Natural killer cell (primary cell): Measurements from ENCODE around the gene RNF25. TPM values are rescaled to one million over a fixed set of nuclear protein-coding genes. Genes with fewer than 3 reads are reported as not detected.

ENCODE experiments used
- ATAC-seq, 3 donors: fragments of 150-1000 bp in 2 of 3; fragments of 200-7000 bp in 1 of 3; cut with Tn5 transposase; 1 replicate in 1 of 3; 2 replicates in 2 of 3; pipeline ENCODE4 v1.10.0; 2021; ENCODE audit warnings: mild to moderate bottlenecking in 2 of 3, moderate library complexity in 2 of 3
- DNase-seq, 2 donors: peaks; one replicate each; pipeline versions ENCODE4 v3.0.0 to v3.0.0-alpha.2; 2013 to 2021; ENCODE audit warnings: mixed read lengths in 1 of 2
- H3K27ac ChIP-seq: one replicate; pipeline ENCODE4 v1.5.1; 2013; ENCODE audit warnings: mild to moderate bottlenecking, low read length
- H3K27me3 ChIP-seq: one replicate; pipeline ENCODE4 v1.6.1; 2013; ENCODE audit warnings: low read length; ENCODE audit not compliant: control insufficient read depth, insufficient read depth
- H3K36me3 ChIP-seq: one replicate; pipeline ENCODE4 v1.6.1; 2013; ENCODE audit warnings: low read length; ENCODE audit not compliant: control insufficient read depth, insufficient read depth
- H3K4me1 ChIP-seq: one replicate; pipeline ENCODE4 v1.6.1; 2013; ENCODE audit warnings: low read length; ENCODE audit not compliant: control insufficient read depth, insufficient read depth
- H3K4me3 ChIP-seq: one replicate; pipeline ENCODE4 v1.5.1; 2013; ENCODE audit warnings: low read length
- H3K9me3 ChIP-seq: one replicate; pipeline ENCODE4 v1.6.1; 2013; ENCODE audit warnings: low read length; ENCODE audit not compliant: control insufficient read depth, insufficient read depth
- H3K27ac Mint-ChIP-seq, 2 donors: one replicate each; pipeline ENCODE4 v1.8.0; 2022; ENCODE audit warnings: mild to moderate bottlenecking in 2 of 2, mixed read lengths in 2 of 2, moderate library complexity in 1 of 2
- H3K27me3 Mint-ChIP-seq, 2 donors: one replicate each; pipeline ENCODE4 v1.8.0; 2022; ENCODE audit warnings: low read depth in 2 of 2, mixed read lengths in 2 of 2
- H3K36me3 Mint-ChIP-seq: one replicate; pipeline ENCODE4 v1.8.0; 2022; ENCODE audit warnings: mixed read lengths
- H3K4me1 Mint-ChIP-seq, 2 donors: one replicate each; pipeline ENCODE4 v1.8.0; 2022; ENCODE audit warnings: mixed read lengths in 2 of 2
- H3K4me3 Mint-ChIP-seq: one replicate; pipeline ENCODE4 v1.8.0; 2022; ENCODE audit warnings: mild to moderate bottlenecking, moderate library complexity, mixed read lengths
- H3K9me3 Mint-ChIP-seq, 2 donors: one replicate each; pipeline ENCODE4 v1.8.0; 2022; ENCODE audit warnings: mixed read lengths in 2 of 2
- CTCF ChIP-seq: fragments of 200-600 bp; IDR thresholded peaks from one replicate; pipeline ENCODE4 v1.8.0; 2022; ENCODE audit warnings: antibody characterized with exemption
- WGBS: methylation state at CpG from one replicate; pipeline ENCODE4 v1.1.7; 2013; ENCODE audit warnings: missing lambda C conversion rate; ENCODE audit not compliant: insufficient coverage; 5-methylcytosine and 5-hydroxymethylcytosine counted together
- intact Hi-C: fragments of 100-400 bp; cut with micrococcal nuclease; formaldehyde crosslinking; loops from one replicate; pipeline ENCODE4 v1.14.2; 2022
- total RNA-seq, 4 donors: library from RNA; stranded (reverse); fragments of 120-200 nt in 1 of 4; gene quantifications; one replicate each; pipeline versions ENCODE4 v1.2.3 to v1.2.4, GENCODE V29; 2013 to 2022

The RNF25 gene
- total RNA-seq: 10 to 100 TPM; 16.5 to 22.8 (median 20.1) TPM
- total RNA-seq (2013): 26.1 TPM

GRCh38 chr2:218671654-218672566 is at the start of gene RNF25, which contains the start of gene STK36:
Gene RNF25 (minus strand): TSS chr2:218672002. CDS start chr2:218671970, 32 bp downstream.
Gene STK36 (plus strand): TSS chr2:218672086. CDS start chr2:218672830, 744 bp downstream.
- ATAC-seq (peak; percentile 93 to 96 (median 93)), DNase-seq (peak; percentile 69 to 90)
- H3K27ac ChIP-seq: peak within 1 kb of the TSS; percentile 37
- Mint-ChIP-seq H3K27ac (peak within 1 kb of the TSS; percentile 91 to 92), H3K9me3 (no peaks in the 10 kb centered on the region), H3K36me3 (no peaks in the 10 kb centered on the region), H3K4me1 (peaks cover 16 to 22% of the 10 kb centered on the region in 2 donors), H3K27me3 (no peaks in the 10 kb centered on the region), H3K4me3 (peak within 1 kb of the TSS; percentile 92)
- TF ChIP-seq CTCF: no peak
- H3K9me3 ChIP-seq: no peaks in the 10 kb centered on the region
- H3K27me3 ChIP-seq: no peaks in the 10 kb centered on the region
- peaks cover 8% of the 10 kb centered on the region for H3K36me3 ChIP-seq
- peak within 1 kb of the TSS; percentile 75 for H3K4me3 ChIP-seq
- H3K4me1 ChIP-seq: peaks cover 17% of the 10 kb centered on the region
- intact Hi-C loops: loop anchor here (1.0 kb wide), 2 partner anchors 13 to 38 kb away; partner anchors contain the start of genes BCS1L, TTLL4 and ZNF142
- under 1% methylated on average over 49 of the region's 49 CpGs for WGBS

GRCh38 chr2:218721488-218721887 is 49.7 kb upstream of the RNF25 start:
- Mint-ChIP-seq H3K9me3 (peaks cover 2 to 5% of the 10 kb centered on the region in 2 donors), H3K4me3 (no peak overlapping the region), H3K27ac (no peak overlapping the region), H3K27me3 (no peaks in the 10 kb centered on the region), H3K36me3 (peaks cover 7% of the 10 kb centered on the region), H3K4me1 (peaks cover 16 to 23% of the 10 kb centered on the region in 2 donors)
- Histone ChIP-seq H3K4me1 (no peaks in the 10 kb centered on the region), H3K9me3 (peaks cover 2% of the 10 kb centered on the region), H3K36me3 (no peaks in the 10 kb centered on the region), H3K4me3 (no peak overlapping the region), H3K27me3 (no peaks in the 10 kb centered on the region), H3K27ac (no peak overlapping the region)
- no peak for DNase-seq
- intact Hi-C loops: no loop called here
- TF ChIP-seq CTCF: no peak
- no peak for ATAC-seq

- TF ChIP-seq CTCF: no peak
- no peaks in the 10 kb centered on the region for H3K9me3 Mint-ChIP-seq
- Histone ChIP-seq H3K4me3 (no peak overlapping the region), H3K4me1 (no peaks in the 10 kb centered on the region), H3K27ac (no peak overlapping the region), H3K27me3 (no peaks in the 10 kb centered on the region), H3K36me3 (peaks cover 5% of the 10 kb centered on the region), H3K9me3 (no peaks in the 10 kb centered on the region)
- ATAC-seq: no peak
- H3K4me3 Mint-ChIP-seq: no peak overlapping the region
- H3K36me3 Mint-ChIP-seq: no peaks in the 10 kb centered on the region
- H3K4me1 Mint-ChIP-seq: peaks cover 16 to 23% of the 10 kb centered on the region in 2 donors
- intact Hi-C loops: no loop called here
- 92% methylated on average over 19 of the region's 19 CpGs for WGBS
- no peak for DNase-seq
- H3K27me3 Mint-ChIP-seq: no peaks in the 10 kb centered on the region
- H3K27ac Mint-ChIP-seq: no peak overlapping the region
These were observed 48.5 kb upstream of the RNF25 start for GRCh38 chr2:218720048-218721041.
